Uterus (tissue), 2 donors: ENCODE measurements around the gene RBFOX1.

ENCODE experiments used
- CTCF ChIP-seq, 4 experiments: fragments of 200-600 bp in 2 of 4; fragments of 450-650 bp in 2 of 4; sonication (generic) in 2 of 4; IDR thresholded peaks; one replicate each; pipeline ENCODE4 v1.5.1; 2016 to 2019; ENCODE audit warnings: antibody characterized with exemption in 4 of 4, mild to moderate bottlenecking in 2 of 4, moderate library complexity in 1 of 4
- POLR2A ChIP-seq, 2 donors: fragments of 450-650 bp; IDR thresholded peaks; one replicate each; pipeline ENCODE4 v1.6.1; 2016; ENCODE audit warnings: antibody characterized with exemption in 2 of 2, mild to moderate bottlenecking in 1 of 2, moderate library complexity in 1 of 2

GRCh38 chr16:7736138-7736665 is 403.6 kb downstream of the RBFOX1 start:
- no peak for TF ChIP-seq CTCF (IDR thresholded peaks at IDR 0.05)
- no peak for TF ChIP-seq POLR2A (IDR thresholded peaks at IDR 0.05)
